HG03060 (cell line): ENCODE results near the gene TBC1D22A.
A peak's percentile ranks its signal among the peaks of the same experiment; 100 is the strongest.
"Not testable (repeated sequence)": the region's sequence is repeated elsewhere in the genome, so short reads cannot be mapped to it uniquely, and the experiment has no call there.

Source experiments
- ATAC-seq: cut with Tn5 transposase; IDR thresholded peaks from one replicate; pipeline ENCODE4 v1.9.1; 2021; ENCODE audit warnings: low read depth, moderate number of reproducible peaks; ENCODE audit not compliant: unreplicated experiment

Gene TBC1D22A

DNA sequence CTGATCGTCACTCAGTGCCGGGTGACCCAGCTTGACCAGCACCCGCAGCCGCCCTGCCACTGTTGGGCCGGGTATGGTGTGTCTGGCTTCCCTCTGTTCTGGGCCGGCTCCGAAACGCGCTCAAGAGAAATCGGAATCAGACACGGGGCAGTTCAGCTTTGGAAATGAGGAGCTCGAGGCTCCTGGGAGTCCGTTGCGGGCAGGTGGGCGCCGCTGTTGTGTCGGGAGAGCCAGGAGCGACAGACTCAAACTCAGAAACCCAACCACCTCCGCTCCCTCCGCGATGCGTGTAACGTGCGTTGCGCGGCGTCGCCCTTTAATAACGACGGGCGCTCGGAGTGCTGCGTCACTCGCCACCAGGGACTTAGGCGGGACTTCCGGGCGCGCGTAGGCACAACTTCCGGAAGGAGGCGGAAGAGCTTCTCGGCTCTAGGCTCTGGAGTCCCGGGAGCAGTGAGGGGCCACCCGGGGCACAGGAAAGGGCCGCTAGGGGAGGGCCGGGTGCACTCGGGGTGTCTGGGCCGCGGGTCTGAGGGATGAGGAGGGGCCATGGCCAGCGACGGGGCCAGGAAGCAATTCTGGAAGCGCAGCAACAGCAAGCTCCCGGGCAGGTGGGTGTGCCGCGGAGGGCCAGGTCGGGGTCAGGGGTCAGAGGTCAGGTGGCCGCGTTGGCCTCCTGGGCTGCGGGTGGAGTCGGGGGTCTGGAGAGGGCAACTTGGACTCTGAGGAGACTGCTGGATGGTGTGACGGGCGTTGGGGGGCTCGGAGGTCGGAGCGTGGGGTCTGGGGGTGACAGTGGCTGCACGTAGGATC, at the start of gene TBC1D22A:
TSS of gene TBC1D22A (plus strand) at position 413 of the 813 bp plus-strand sequence. CDS start at position 550, 137 bp downstream.
- peak; percentile 42 for ATAC-seq

DNA sequence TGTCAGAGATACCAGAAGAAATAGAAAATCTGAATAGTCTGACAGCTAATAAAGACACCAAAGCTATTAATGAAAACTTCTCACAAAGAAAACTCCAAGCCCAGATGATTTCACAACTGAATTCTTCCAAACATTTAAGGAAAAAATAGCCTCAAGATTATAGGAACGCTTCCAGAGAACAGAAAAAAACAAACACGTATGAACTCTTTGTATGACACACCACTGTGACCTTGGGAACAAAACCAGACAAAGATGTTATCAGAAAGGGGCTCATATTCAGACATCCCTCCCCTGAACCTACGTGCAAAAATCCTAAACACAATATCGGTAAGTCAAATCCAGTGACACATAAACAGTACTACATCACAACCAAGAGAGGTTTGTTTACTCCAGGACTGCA, 47.9 kb upstream of the TBC1D22A start:
- ATAC-seq = no peak

GRCh38 chr22:46719921-46720320, 42.5 kb upstream of the TBC1D22A start:
- no peak for ATAC-seq

DNA sequence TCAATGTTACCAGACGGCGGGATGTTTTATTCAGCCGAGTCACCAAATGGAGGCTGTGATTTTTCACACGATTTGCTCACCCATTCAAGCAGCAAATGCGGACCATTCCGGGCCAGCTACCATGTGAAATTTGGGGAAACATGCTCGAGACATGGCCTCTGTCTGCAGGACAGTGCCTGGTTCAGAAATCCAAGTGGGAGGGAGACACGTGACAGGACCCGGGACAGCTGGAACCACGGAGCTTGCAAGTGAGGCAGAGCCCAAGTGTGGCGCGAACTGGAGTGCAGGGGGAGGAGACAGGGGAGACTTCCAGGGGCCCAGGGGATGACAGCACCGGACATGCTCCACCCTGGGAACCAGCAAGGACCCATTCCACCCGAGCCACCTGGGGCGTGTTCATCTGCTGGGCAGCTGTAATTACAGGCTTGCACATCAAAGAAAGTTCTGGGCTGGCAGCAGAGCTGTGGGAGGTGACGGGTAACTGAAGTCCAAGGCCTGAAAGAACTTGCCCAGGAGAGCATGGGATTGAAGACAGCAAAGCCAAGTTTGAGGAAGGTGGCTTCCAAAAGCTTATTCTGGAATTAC, 40.9 kb upstream of the TBC1D22A start:
- no peak for ATAC-seq

DNA sequence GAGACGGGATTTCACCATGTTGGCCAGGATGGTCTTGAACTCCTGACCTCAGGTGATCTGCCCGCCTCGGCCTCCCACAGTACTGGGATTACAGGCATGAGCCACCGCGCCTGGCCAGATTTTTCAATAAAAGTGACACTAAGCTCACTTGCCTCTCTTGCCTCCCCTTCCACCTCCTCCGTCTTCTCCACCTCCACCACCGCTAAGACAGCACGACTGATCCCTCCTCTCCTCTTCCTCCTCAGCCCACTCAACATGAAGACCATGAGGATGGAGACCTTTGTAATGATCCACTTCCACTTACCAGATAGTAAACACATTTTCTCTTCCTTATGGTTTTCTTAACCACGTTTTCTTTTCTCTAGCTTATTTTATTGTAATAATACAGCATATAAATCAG, 38.6 kb upstream of the TBC1D22A start:
- ATAC-seq = no peak

GRCh38 chr22:46725096-46725495, 37.4 kb upstream of the TBC1D22A start:
- ATAC-seq = no peak

GRCh38 chr22:46726066-46726985, 36.1 kb upstream of the TBC1D22A start:
- ATAC-seq = no peak

DNA sequence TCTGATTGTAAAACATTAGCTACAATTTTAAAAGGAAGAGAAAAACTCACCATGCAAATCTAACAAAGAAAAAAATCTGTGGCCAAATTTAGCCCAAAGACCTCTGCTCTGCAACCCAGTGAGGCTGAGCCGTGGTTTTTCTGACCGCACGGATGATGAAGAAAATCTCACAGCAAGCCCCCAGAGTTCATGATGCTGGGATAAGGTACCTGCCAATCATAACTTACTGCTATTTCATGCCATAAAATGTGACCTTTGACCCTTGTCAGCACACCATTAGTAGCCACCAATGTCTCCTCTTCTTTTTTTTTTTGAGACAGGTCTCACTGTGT, 35.5 kb upstream of the TBC1D22A start:
- no peak for ATAC-seq

DNA sequence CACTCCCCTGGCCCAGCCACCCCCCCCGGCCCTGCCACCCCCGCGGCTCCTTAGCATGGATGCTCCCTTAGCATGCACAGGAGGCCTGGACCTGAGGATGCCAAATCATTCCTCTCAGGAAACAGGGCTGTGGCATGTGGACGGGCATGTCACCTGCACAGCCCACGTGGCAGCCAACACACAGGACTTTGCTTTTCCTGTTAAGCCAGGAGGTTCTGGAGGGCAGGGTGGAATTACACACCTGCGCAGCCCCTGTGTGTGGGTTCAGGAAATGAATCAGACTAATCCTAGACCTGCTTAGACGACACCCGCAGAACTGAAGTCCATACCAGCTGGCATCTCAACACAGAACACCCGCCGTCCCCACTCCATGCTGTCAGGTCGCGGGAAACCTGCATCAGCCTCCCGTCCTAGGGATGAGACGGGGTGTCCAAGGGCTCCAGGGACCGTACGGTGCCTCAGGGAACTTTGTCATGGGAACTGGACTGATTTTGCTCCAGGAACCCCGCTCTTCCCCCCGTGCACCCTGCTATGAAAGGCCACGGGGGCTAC, 34.6 kb upstream of the TBC1D22A start:
- no peak for ATAC-seq

DNA sequence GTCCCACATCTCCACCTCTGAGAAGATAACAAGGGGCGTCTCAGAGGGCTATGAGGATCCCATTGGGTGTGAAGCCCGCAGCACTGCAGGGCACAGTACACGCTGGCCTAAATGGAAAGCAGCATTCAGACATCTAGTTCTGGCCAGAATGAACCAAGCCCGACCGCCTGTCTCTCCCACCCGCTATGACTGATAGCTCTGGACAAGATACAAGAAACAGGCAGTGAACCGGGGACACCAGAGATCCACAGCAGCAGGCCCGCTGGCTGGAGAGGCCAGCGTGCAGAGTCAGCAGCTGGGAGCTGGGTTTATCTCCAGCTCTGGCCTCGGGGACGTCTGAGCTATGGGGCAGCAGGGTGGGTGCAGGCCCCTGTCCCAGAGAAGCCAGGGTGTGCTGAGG, 34.0 kb upstream of the TBC1D22A start:
- ATAC-seq = no peak

DNA sequence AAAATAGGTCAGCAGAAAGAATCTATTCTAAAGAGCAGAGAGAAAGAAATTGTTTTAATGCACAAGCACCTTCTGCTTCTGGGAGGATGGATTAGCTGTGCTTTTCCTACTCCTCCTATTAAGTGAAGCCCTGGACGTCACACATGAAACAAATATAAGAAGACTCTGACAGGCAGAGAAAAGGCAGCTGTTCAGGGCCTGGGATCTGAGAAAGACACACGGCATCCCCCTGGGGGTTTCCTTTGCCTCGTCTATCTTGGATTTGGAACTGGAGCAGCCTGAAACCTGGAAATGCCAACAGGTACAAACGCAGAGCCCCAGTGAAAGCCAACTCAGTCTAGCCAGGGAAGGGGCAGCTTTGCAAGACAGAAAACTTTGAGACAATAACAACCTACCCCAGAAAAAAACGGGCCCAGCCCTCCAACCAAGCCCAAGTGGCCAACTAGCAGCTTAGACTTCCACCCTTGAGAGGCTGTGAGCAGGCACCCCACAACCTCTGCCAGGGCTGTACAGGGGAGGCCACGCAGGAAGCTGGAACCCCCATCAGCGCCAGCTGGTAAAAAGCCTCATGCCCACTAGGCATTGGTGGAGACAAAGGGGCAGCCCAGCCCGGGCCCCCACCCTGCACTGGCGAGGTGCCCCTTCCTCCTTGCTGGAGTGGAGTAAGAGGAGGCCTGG, 31.7 kb upstream of the TBC1D22A start:
- ATAC-seq = no peak

DNA sequence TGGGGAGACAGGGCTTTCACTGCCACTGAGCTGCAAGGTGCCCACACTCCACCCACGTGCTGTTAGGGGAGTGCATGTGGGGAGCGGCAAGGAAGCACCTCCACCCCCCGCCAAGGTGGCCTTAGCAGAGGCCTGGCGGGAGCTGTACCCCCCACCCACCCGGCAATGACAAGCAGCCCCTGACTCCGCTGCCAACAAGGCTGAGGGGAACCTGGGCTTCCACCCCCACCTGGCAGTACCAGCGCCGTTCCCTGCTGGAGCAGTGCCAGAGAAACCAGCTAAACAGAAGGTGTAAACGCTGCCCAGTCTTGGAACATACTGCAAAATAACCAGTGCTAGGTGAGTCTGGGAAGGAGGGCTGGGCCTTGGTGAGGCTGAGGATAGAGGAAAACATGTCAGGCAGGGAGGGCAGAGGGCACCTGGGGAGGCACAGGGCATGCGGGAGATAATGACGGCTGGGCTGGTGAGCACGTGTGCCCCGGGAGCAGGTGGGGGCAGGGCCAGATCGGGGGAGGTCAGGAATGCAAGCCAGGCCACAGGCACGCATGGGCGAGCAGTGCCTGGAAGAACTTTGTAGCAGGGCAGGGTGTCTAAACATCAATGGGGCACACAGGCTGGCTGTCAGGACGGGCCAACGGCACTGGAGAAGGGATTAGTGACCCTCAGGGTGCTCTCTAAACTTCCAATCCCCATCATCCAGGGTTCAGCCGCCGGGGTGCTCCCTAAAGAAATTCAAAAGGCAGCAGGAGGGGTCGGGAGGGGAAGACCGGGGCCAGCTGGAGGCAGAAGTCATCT, 31.0 kb upstream of the TBC1D22A start:
- ATAC-seq = no peak

DNA sequence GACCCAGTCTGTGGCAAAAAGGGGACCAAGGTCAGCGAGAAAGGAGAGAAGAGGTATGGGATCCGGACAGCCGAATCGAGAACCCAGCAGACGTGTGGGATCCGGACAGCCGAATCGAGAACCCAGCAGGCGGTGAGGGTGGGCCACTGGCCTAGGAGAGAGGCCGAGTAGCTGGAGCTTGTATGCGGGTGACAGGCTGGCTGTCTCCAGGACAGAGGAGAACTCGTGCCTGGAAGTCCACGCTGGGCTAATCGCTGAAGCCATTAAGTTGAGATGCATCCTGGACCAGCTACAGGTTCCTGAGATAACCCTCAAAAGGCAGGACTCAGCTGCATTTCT, 30.4 kb upstream of the TBC1D22A start:
- ATAC-seq = no peak

- ATAC-seq = no peak
These were observed 29.9 kb upstream of the TBC1D22A start for GRCh38 chr22:46732513-46732912.

DNA sequence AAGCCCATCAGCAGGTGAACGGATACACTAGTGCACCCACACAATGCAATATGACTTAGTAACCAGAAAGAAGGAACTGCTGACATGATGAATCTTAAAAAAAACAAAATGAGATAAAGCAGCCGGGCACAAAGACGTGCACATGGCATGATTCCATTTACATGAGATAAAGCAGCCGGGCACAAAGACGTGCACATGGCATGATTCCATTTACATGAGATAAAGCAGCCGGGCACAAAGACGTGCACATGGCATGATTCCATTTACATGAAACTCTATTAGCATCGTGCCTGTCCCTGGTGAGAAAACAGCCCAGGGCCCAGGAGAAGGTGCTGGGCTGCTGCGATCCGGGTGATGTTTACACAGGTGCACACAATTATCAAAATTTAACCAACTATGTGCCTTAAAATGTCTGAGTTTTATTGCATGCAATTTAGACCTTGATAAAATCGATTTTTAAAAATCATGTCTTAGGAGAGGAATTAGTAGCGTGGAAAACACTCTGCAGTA, 28.2 kb upstream of the TBC1D22A start:
- not testable (repeated sequence) for ATAC-seq

GRCh38 chr22:46734830-46735453, 27.5 kb upstream of the TBC1D22A start:
- no peak for ATAC-seq

- no peak for ATAC-seq
These were observed 26.5 kb upstream of the TBC1D22A start for GRCh38 chr22:46735747-46736608.

DNA sequence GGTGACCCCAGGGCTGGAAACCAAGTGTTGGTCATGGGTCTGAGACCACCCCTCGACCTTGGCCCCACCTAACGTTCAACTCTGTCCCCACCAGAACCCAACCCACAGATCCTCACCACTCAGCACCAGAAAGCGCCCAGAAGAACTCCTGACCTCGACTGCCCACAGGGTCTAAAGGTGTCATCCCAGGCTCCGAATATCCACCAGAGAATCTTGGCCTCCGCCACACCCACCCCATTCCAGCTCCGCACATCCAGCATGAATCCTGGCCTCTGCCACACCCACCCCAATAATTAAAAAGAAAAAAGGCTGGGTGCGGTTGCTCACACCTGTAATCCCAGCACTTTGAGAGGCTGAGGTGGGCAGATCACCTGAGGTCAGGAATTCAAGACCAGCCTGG, 25.7 kb upstream of the TBC1D22A start:
- ATAC-seq = no peak
